HepG2 (cell line): ENCODE measurements around the gene ACSM6. TPM values are rescaled to one million over a fixed set of nuclear protein-coding genes. Genes with fewer than 3 reads are reported as not detected.

Experiments used
- ATAC-seq: fragments of 200-7000 bp; cut with Tn5 transposase; 3 replicates; pipeline ENCODE4 v1.9.1; 2020; ENCODE audit warnings: mild to moderate bottlenecking, moderate library complexity
- BruUV-seq: library from RNA; stranded (reverse); fragments of 400-500 nt; replicated peaks from 2 replicates; lab custom pipeline; 2021; lab: Mats Ljungman, UMichigan
- CTCF ChIA-PET: fragments of 300-600 bp; formaldehyde crosslinking; extraction: SDS; loops from one replicate; lab custom pipeline; 2021; ENCODE audit warnings: low total read pairs, inconsistent platforms, low intra/inter-chr PET ratio; lab: Yijun Ruan, JAX
- POLR2A ChIA-PET: fragments of 350-600 bp; sonication (Branson Sonifier 250); formaldehyde crosslinking; loops from one replicate; lab custom pipeline; 2020; ENCODE audit warnings: antibody characterized with exemption, inconsistent platforms; lab: Yijun Ruan, JAX
- DNase-seq: peaks from one replicate; pipeline ENCODE4 v3.0.0-alpha.2; 2015; ENCODE audit warnings: low spot score
- FAIRE-seq: peaks from 3 replicates; lab custom pipeline; 2011; peaks lifted over from hg19 to GRCh38; lab: Jason Lieb, UNC
- H2AFZ ChIP-seq: one replicate; pipeline ENCODE4 v1.6.1; 2011; ENCODE audit warnings: low read length, inconsistent platforms
- H3K27ac ChIP-seq: fragments of 300-600 bp; 3 replicates; pipeline ENCODE4 v1.8.0; 2011; ENCODE audit warnings: mixed run types, mild to moderate bottlenecking, mixed read lengths, low read length, inconsistent platforms; ENCODE audit not compliant: insufficient read depth; ENCODE audit errors: extremely low read length
- H3K27me3 ChIP-seq, 2 experiments: fragments of 200-600 bp in 1 of 2; 2 replicates in 1 of 2; 3 replicates in 1 of 2; pipeline versions ENCODE4 v1.6.0 to v1.8.0; 2011; ENCODE audit warnings: low read length in 2 of 2, mild to moderate bottlenecking in 2 of 2, moderate library complexity in 2 of 2, inconsistent platforms in 1 of 2; ENCODE audit not compliant: insufficient read depth in 2 of 2, control insufficient read depth in 1 of 2
- H3K36me3 ChIP-seq, 2 experiments: fragments of 200-600 bp in 1 of 2; replicated peaks in 1 of 2; 2 replicates in 1 of 2; 3 replicates in 1 of 2; pipeline versions ENCODE4 v1.5.1 to v1.8.0; 2011; ENCODE audit warnings: low read length in 2 of 2, inconsistent platforms in 1 of 2; ENCODE audit not compliant: insufficient read depth in 2 of 2, control insufficient read depth in 1 of 2
- H3K4me1 ChIP-seq: 2 replicates; pipeline ENCODE4 v1.5.1; 2012; ENCODE audit warnings: low read length, inconsistent platforms; ENCODE audit not compliant: insufficient read depth
- H3K4me2 ChIP-seq: 2 replicates; pipeline ENCODE4 v1.6.0; 2011; ENCODE audit warnings: low read depth, low read length, inconsistent platforms
- H3K4me3 ChIP-seq, 3 experiments: fragments of 200-600 bp in 1 of 3; sonication (generic), shearing (Covaris generic) in 1 of 3; replicated peaks in 1 of 3; 2 replicates each; pipeline ENCODE4 v1.5.1; 2011 to 2016; ENCODE audit warnings: low read length in 3 of 3, inconsistent platforms in 2 of 3, low read depth in 2 of 3, mild to moderate bottlenecking in 2 of 3, control low read depth in 1 of 3, mixed read lengths in 1 of 3; ENCODE audit not compliant: insufficient read depth in 1 of 3
- H3K79me2 ChIP-seq: one replicate; pipeline ENCODE4 v1.6.1; 2011; ENCODE audit warnings: low read length, inconsistent platforms; ENCODE audit not compliant: insufficient read depth
- H3K9ac ChIP-seq: 2 replicates; pipeline ENCODE4 v1.6.0; 2011; ENCODE audit warnings: mild to moderate bottlenecking, low read depth, low read length, inconsistent platforms; ENCODE audit not compliant: insufficient read depth
- H3K9me3 ChIP-seq: 2 replicates; pipeline ENCODE4 v1.5.1; 2012; ENCODE audit warnings: mild to moderate bottlenecking, low read length
- H4K20me1 ChIP-seq: 2 replicates; pipeline ENCODE4 v1.6.0; 2011; ENCODE audit warnings: inconsistent platforms, mild to moderate bottlenecking, low read length, moderate library complexity; ENCODE audit not compliant: insufficient read depth
- DNMT1 ChIP-seq: sonication (generic); formaldehyde crosslinking; IDR thresholded peaks from 2 replicates; pipeline ENCODE4 v1.5.1; 2020; ENCODE audit warnings: mild to moderate bottlenecking, missing genetic modification reagents
- E2F5 ChIP-seq: sonication (generic); formaldehyde crosslinking; conservative IDR thresholded peaks from 2 replicates; pipeline ENCODE4 v1.4.0; 2020; ENCODE audit warnings: missing genetic modification reagents
- GABPB1 ChIP-seq: IDR thresholded peaks from 2 replicates; pipeline ENCODE4 v1.6.1; 2016; ENCODE audit warnings: mild to moderate bottlenecking, missing genetic modification reagents, moderate library complexity, missing compliant biosample characterization
- HMG20B ChIP-seq: conservative IDR thresholded peaks from 2 replicates; pipeline ENCODE4 v1.6.1; 2016; ENCODE audit warnings: missing genetic modification reagents, missing compliant biosample characterization
- RCOR2 ChIP-seq: IDR thresholded peaks from 2 replicates; pipeline ENCODE4 v1.6.1; 2016; ENCODE audit warnings: missing biosample characterization, missing genetic modification reagents
- ZNF225 ChIP-seq: sonication (generic); formaldehyde crosslinking; IDR thresholded peaks from 2 replicates; pipeline ENCODE4 v1.4.0; 2020; ENCODE audit warnings: mild to moderate bottlenecking, missing genetic modification reagents
- ZNF362 ChIP-seq: sonication (generic); formaldehyde crosslinking; IDR thresholded peaks from 2 replicates; pipeline ENCODE4 v1.4.0; 2020; ENCODE audit warnings: missing genetic modification reagents, mild to moderate bottlenecking, borderline replicate concordance
- ZNF431 ChIP-seq: sonication (generic); formaldehyde crosslinking; IDR thresholded peaks from 2 replicates; pipeline ENCODE4 v1.9.0; 2022; ENCODE audit warnings: missing genetic modification reagents, low read depth, mild to moderate bottlenecking, borderline replicate concordance
- ZNF597 ChIP-seq: sonication (generic); formaldehyde crosslinking; IDR thresholded peaks from 2 replicates; pipeline ENCODE4 v1.5.0; 2020; ENCODE audit warnings: missing genetic modification reagents
- ZNF761 ChIP-seq: sonication (generic); formaldehyde crosslinking; conservative IDR thresholded peaks from 2 replicates; pipeline ENCODE4 v1.4.0; 2020; ENCODE audit warnings: mild to moderate bottlenecking, missing genetic modification reagents
- WGBS: methylation state at CpG from one replicate; pipeline ENCODE4 v1.1.6; 2017; ENCODE audit warnings: low lambda C conversion rate; 5-methylcytosine and 5-hydroxymethylcytosine counted together
- in situ Hi-C: cut with HindIII; loops from 2 replicates; pipeline ENCODE4 v1.10.0; 2017; ENCODE audit warnings: low pct_unique_long_range_greater_than_20kb; ENCODE audit not compliant: extremely low pct_ligation_motif_present
- intact Hi-C: fragments of 100-400 bp; cut with micrococcal nuclease; formaldehyde crosslinking; loops from one replicate; pipeline ENCODE4 v1.10.0; 2022; ENCODE audit not compliant: unreplicated experiment
- polyA plus RNA-seq, 8 experiments: library from polyadenylated mRNA; depleted of rRNA in 3 of 8; stranded (reverse) in 7 of 8; unstranded in 1 of 8; fragments of >200 nt; fragmentation: Illumina TruSeq in 4 of 8; extraction: Trizol in 4 of 8; gene quantifications; 2 replicates each; pipeline versions ENCODE4 v1.2.1 to v1.2.3, GENCODE V29; 2011 to 2016; ENCODE audit warnings: low read depth in 4 of 8, missing spikeins in 1 of 8, mixed read lengths in 1 of 8; ENCODE audit not compliant: insufficient read depth in 1 of 8
- total RNA-seq, 5 experiments: library from RNA; depleted of rRNA; stranded (reverse); fragments of >200 nt; fragmentation: Illumina TruSeq; extraction: Trizol; gene quantifications; 2 replicates each; pipeline ENCODE4 v1.2.3, GENCODE V29; 2016; ENCODE audit warnings: low read depth in 1 of 5

The ACSM6 gene
- total and polyA plus RNA-seq, 2 of the 13 experiments (the other 11 are each of a cell fraction or from before 2014, with no cell fraction given), result not detected

DNA sequence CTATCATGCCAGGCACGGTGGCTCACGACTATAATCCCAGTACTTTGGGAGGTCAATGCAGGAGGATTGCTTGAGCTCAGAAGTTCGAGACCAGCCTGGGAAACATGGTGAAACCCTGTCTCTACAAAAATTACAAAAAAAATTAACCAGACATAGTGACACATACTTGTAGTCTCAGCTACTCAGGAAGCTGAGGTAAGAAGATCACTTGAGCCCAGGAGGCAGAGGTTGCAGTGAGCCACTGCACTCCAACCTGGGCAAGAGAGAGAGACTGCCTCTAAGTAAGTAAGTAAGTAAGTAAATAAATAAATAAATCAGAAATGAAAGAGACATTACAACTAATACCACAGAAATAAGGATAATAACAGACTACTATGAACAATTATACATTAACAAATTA is 60.6 kb downstream of the ACSM6 start (continued):
- TF ChIP-seq GABPB1 (CRISPR knock-in tag) (no peak), ZNF761 (CRISPR knock-in tag) (no peak)

DNA sequence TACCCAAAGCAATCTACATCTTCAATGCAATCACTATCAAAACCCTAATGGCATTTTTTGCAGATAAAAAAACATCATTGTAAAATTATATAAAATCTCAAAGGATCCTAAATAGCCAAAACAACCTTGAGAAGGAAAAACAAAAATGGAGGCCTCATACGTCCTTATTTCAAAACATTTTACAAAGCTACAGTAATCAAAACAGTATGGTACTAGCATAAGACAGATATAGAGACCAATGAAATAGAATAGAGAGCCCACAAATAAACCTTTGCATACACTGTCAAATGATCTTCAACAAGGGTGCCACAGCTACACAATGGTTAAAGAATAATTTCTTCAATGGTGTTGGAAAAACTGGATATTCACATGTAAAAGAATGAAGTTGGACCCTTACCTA is 62.2 kb downstream of the ACSM6 start:
- intact Hi-C loops (no loop called here), in situ Hi-C loops (no loop called here)
- no peak overlapping the region for H3K27ac ChIP-seq
- no peak overlapping the region for H3K4me2 ChIP-seq
- TF ChIP-seq ZNF597 (no peak), RCOR2 (CRISPR knock-in tag) (0 out of 2 replicates have a peak, but pooled peaks have one; percentile 27)
- CTCF ChIA-PET, result no interaction called here
- no peak overlapping the region for H3K4me3 ChIP-seq
- POLR2A ChIA-PET, result no interaction called here
- H3K79me2 ChIP-seq, result peaks cover 52% of the 10 kb centered on the region
- no peak overlapping the region for H3K9ac ChIP-seq
- peaks cover 17 to 67% of the 10 kb centered on the region in 2 experiments for H3K36me3 ChIP-seq
- peaks cover 4% of the 10 kb centered on the region; the same call in 1 of the 2 replicates for H4K20me1 ChIP-seq
- ATAC-seq, result no peak
- no peak for DNase-seq
- H3K4me1 ChIP-seq, result peaks cover 28% of the 10 kb centered on the region
- BruUV-seq, result no TSS peak
- WGBS, result 100% methylated on average over 1 of the region's 1 CpG
- FAIRE-seq, result no peak
- H2AFZ ChIP-seq, result no peak overlapping the region
- H3K27me3 ChIP-seq, result no peaks in the 10 kb centered on the region
- no peaks in the 10 kb centered on the region for H3K9me3 ChIP-seq

GRCh38 chr10:95257849-95258248 is 63.8 kb downstream of the ACSM6 start:
- no peak for TF ChIP-seq E2F5 (CRISPR knock-in tag)
- TF ChIP-seq ZNF225 (CRISPR knock-in tag), result no peak
- TF ChIP-seq ZNF362, result no peak
- no peak for TF ChIP-seq HMG20B (CRISPR knock-in tag)
- TF ChIP-seq ZNF431, result no peak
- TF ChIP-seq DNMT1 (CRISPR knock-in tag), result no peak
- Histone ChIP-seq H3K36me3 (peaks cover 18 to 69% of the 10 kb centered on the region in 2 experiments), H3K4me1 (peaks cover 43% of the 10 kb centered on the region), H3K9ac (no peak overlapping the region), H3K9me3 (no peaks in the 10 kb centered on the region), H2AFZ (no peak overlapping the region), H4K20me1 (peaks cover 4% of the 10 kb centered on the region; the same call in 1 of the 2 replicates), H3K27ac (no peak overlapping the region), H3K4me3 (no peak overlapping the region), H3K4me2 (no peak overlapping the region), H3K79me2 (peaks cover 36% of the 10 kb centered on the region), H3K27me3 (no peaks in the 10 kb centered on the region)
- POLR2A ChIA-PET, result no interaction called here
- FAIRE-seq (no peak), DNase-seq (no peak), ATAC-seq (no peak)
- BruUV-seq, result no TSS peak
- 98% methylated on average over 7 of the region's 7 CpGs for WGBS
- intact Hi-C loops, result no loop called here
- CTCF ChIA-PET, result no interaction called here
- in situ Hi-C loops, result no loop called here
